Measurements from ENCODE around the gene PANX1. TPM values are rescaled to one million over a fixed set of nuclear protein-coding genes. Genes with fewer than 3 reads are reported as not detected.

The PANX1 gene
- total RNA-seq, 1 experiment from 2014 or later: 21.9 TPM

DNA sequence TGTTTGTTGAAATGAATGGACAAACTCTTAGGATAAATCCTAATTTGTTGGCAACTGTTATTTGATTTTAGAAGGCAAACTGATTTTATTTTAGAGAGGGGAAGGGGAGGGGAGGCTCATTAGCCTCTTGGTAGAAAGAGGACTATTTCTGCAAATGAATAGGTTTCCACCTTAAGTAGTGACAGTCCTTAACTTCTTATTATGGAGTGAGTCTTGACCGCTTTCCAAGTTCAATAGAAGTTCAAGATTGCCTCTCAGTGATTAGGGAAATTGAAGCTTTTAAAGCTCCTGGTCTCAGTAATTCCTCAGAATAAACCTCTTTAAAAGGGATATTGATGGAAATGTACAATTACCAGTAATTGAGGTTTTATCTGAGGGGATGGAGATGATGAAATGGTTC, 55.7 kb downstream of the PANX1 start:
- RAD21 ChIA-PET (ENCODE audit: low non-redundant PET in 1 of 2, low total read pairs in 2 of 2, uncharacterized antibody in 2 of 2, unreplicated experiment in 2 of 2): interaction anchor here in 1 of 2 experiments (1.4 kb wide), 1 partner anchor 289 kb away, joined by 4 read pairs; no protein-coding TSS in a partner anchor
- Histone ChIP-seq H3K9me3 (ENCODE audit: control insufficient read depth in 1 of 2, insufficient read depth in 1 of 2, low read depth in 1 of 2, low read length in 2 of 2) (no peaks in the 10 kb centered on the region), H3K4me2 (ENCODE audit: low read length) (peak overlapping the region; percentile 50; the same call in 1 of the 2 replicates), H3K36me3 (ENCODE audit: control insufficient read depth in 1 of 2, insufficient read depth in 2 of 2, low read length in 2 of 2) (peaks cover 3 to 11% of the 10 kb centered on the region in 2 experiments; a peak in 1 of 4 replicates), H3K9me2 (ENCODE audit: insufficient read depth) (no peaks in the 10 kb centered on the region), H3K27ac (ENCODE audit: low read depth, low read length) (no peak overlapping the region), H3K4me1 (ENCODE audit: control insufficient read depth in 1 of 2, insufficient read depth in 2 of 2, low read length in 2 of 2) (peaks cover 0 to 5% of the 10 kb centered on the region in 2 experiments; a peak in 1 of 4 replicates), H2AFZ (ENCODE audit: low read depth, low read length, poor library complexity, severe bottlenecking) (no peak overlapping the region), H3K27me3 (ENCODE audit: insufficient read depth, low read length) (no peaks in the 10 kb centered on the region), H3K9ac (ENCODE audit: low read length) (no peak overlapping the region), H3K79me2 (ENCODE audit: insufficient read depth, low read length) (no peaks in the 10 kb centered on the region), H4K20me1 (ENCODE audit: insufficient read depth) (no peaks in the 10 kb centered on the region), H3K4me3 (replicated peaks in 1 of 2; ENCODE audit: low read depth in 1 of 2, low read length in 2 of 2) (no peak overlapping the region)
- ATAC-seq: no peak
- no TSS peak for BruUV-seq (replicated peaks)
- TF ChIP-seq JUND (IDR thresholded peaks at IDR 0.05) (no peak), SIN3A (IDR thresholded peaks at IDR 0.05; ENCODE audit: low read depth) (no peak), TCF7L2 (IDR thresholded peaks at IDR 0.05; ENCODE audit: borderline replicate concordance, extremely low read depth, insufficient read depth, insufficient read length) (no peak)
- TF ChIP-seq, protein P1, sequence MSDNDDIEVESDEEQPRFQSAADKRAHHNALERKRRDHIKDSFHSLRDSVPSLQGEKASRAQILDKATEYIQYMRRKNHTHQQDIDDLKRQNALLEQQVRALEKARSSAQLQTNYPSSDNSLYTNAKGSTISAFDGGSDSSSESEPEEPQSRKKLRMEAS (IDR thresholded peaks at IDR 0.05): no peak
- no peak for DNase-seq (ENCODE audit: low read depth, low spot score)
- intact Hi-C loops (cut with micrococcal nuclease): loop anchor here (1.0 to 10.0 kb wide), 4 partner anchors 233 to 320 kb away; no protein-coding TSS in a partner anchor
- POLR2A ChIA-PET: no interaction called here
- CTCF ChIA-PET: interaction anchor here (0.6 to 3.1 kb wide), 12 partner anchors 9 to 949 kb away, joined by 3 to 21 read pairs (median 4); partner anchors contain the start of gene PANX1

DNA sequence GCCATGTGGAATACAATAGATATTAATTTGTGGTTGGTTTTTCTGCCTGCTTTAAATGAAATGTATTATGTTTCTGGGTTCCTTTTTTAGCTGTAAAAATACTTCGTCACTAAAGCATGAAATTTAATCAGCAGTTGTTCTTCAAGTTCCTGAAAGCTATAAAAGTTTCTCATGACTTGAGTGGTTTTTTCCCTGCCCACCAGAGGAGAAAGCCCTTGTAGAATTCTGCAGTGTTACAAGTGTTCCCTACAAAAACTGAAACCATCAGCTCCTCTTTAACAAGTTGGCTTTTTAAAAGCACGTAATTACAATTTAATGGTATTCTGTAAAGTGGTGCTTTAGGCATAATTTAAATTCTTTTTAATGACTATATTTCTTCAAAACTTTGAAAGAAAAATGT, 56.2 kb downstream of the PANX1 start:
- ATAC-seq: no peak
- H3K9me3 ChIP-seq (ENCODE audit: control insufficient read depth in 1 of 2, insufficient read depth in 1 of 2, low read depth in 1 of 2, low read length in 2 of 2): no peaks in the 10 kb centered on the region
- no peak overlapping the region for H3K4me3 ChIP-seq (replicated peaks in 1 of 2; ENCODE audit: low read depth in 1 of 2, low read length in 2 of 2)
- CTCF ChIA-PET: interaction anchor here (1.4 to 3.1 kb wide), 3 partner anchors 56 to 320 kb away, joined by 5 to 21 read pairs (median 17); partner anchors contain the start of gene PANX1
- H3K36me3 ChIP-seq (ENCODE audit: control insufficient read depth in 1 of 2, insufficient read depth in 2 of 2, low read length in 2 of 2): peaks cover 3 to 11% of the 10 kb centered on the region in 2 experiments; a peak in 1 of 4 replicates
- TF ChIP-seq JUND (IDR thresholded peaks at IDR 0.05) (no peak), TCF7L2 (IDR thresholded peaks at IDR 0.05; ENCODE audit: borderline replicate concordance, extremely low read depth, insufficient read depth, insufficient read length) (no peak)
- BruUV-seq (replicated peaks): no TSS peak
- intact Hi-C loops (cut with micrococcal nuclease): loop anchor here (1.0 to 10.0 kb wide), 4 partner anchors 232 to 319 kb away; no protein-coding TSS in a partner anchor
- no peak for DNase-seq (ENCODE audit: low read depth, low spot score)
- peaks cover 0 to 5% of the 10 kb centered on the region in 2 experiments; a peak in 1 of 4 replicates for H3K4me1 ChIP-seq (ENCODE audit: control insufficient read depth in 1 of 2, insufficient read depth in 2 of 2, low read length in 2 of 2)
- no peak overlapping the region for H3K4me2 ChIP-seq (ENCODE audit: low read length)
- no peaks in the 10 kb centered on the region for H4K20me1 ChIP-seq (ENCODE audit: insufficient read depth)
- H3K9ac ChIP-seq (ENCODE audit: low read length): no peak overlapping the region
- RAD21 ChIA-PET (ENCODE audit: low non-redundant PET in 1 of 2, low total read pairs in 2 of 2, uncharacterized antibody in 2 of 2, unreplicated experiment in 2 of 2): no interaction called here
- POLR2A ChIA-PET: no interaction called here
- H3K79me2 ChIP-seq (ENCODE audit: insufficient read depth, low read length): no peaks in the 10 kb centered on the region
- H3K27me3 ChIP-seq (ENCODE audit: insufficient read depth, low read length): no peaks in the 10 kb centered on the region
- H3K9me2 ChIP-seq (ENCODE audit: insufficient read depth): no peaks in the 10 kb centered on the region
- H3K27ac ChIP-seq (ENCODE audit: low read depth, low read length): no peak overlapping the region
- H2AFZ ChIP-seq (ENCODE audit: low read depth, low read length, poor library complexity, severe bottlenecking): no peak overlapping the region

Measured in HCT116 (cell line).